HG03457 (cell line): ENCODE results near the gene SNX13.
"Not testable (repeated sequence)": the region's sequence is repeated elsewhere in the genome, so short reads cannot be mapped to it uniquely, and the experiment has no call there.

Experiments
- ATAC-seq: cut with Tn5 transposase; IDR thresholded peaks from one replicate; pipeline ENCODE4 v1.9.1; 2021; ENCODE audit warnings: moderate number of reproducible peaks; ENCODE audit not compliant: unreplicated experiment

The SNX13 gene

GRCh38 chr7:17852361-17852760, 87.9 kb downstream of the SNX13 start:
- no peak for ATAC-seq

- no peak for ATAC-seq
These were observed 90.8 kb downstream of the SNX13 start for GRCh38 chr7:17849504-17849903.

- ATAC-seq = no peak
These were observed 91.8 kb downstream of the SNX13 start for GRCh38 chr7:17848516-17848915.

- no peak for ATAC-seq
These were observed 93.4 kb downstream of the SNX13 start for GRCh38 chr7:17846935-17847334.

GRCh38 chr7:17845197-17845547, 95.1 kb downstream of the SNX13 start:
- ATAC-seq = no peak

- ATAC-seq = no peak
These were observed 95.6 kb downstream of the SNX13 start for GRCh38 chr7:17844514-17845196.

GRCh38 chr7:17844022-17844421, 96.3 kb downstream of the SNX13 start:
- no peak for ATAC-seq

- no peak for ATAC-seq
These were observed 97.3 kb downstream of the SNX13 start for GRCh38 chr7:17843041-17843440.

- ATAC-seq = no peak
These were observed 107.4 kb downstream of the SNX13 start for GRCh38 chr7:17832820-17833355.

GRCh38 chr7:17832242-17832641, 108.1 kb downstream of the SNX13 start:
- no peak for ATAC-seq

- no peak for ATAC-seq
These were observed 110.1 kb downstream of the SNX13 start for GRCh38 chr7:17830206-17830605.

GRCh38 chr7:17829001-17829400, 111.3 kb downstream of the SNX13 start:
- no peak for ATAC-seq

- no peak for ATAC-seq
These were observed 117.6 kb downstream of the SNX13 start for GRCh38 chr7:17822547-17823173.

- ATAC-seq = no peak
These were observed 123.4 kb downstream of the SNX13 start for GRCh38 chr7:17816903-17817302.

GRCh38 chr7:17815318-17815717, 125.0 kb downstream of the SNX13 start:
- ATAC-seq = no peak

- no peak for ATAC-seq
These were observed 126.2 kb downstream of the SNX13 start for GRCh38 chr7:17814058-17814457.

GRCh38 chr7:17809215-17809614, 131.1 kb downstream of the SNX13 start:
- not testable (repeated sequence) for ATAC-seq

GRCh38 chr7:17807242-17807641, 133.1 kb downstream of the SNX13 start:
- no peak for ATAC-seq

- ATAC-seq = no peak
These were observed 133.7 kb downstream of the SNX13 start for GRCh38 chr7:17806631-17807030.

- ATAC-seq = no peak
These were observed 138.2 kb downstream of the SNX13 start for GRCh38 chr7:17802056-17802455.

GRCh38 chr7:17792075-17792936, 148.0 kb downstream of the SNX13 start:
- ATAC-seq = no peak

- ATAC-seq = no peak
These were observed 153.0 kb downstream of the SNX13 start for GRCh38 chr7:17787257-17787656.
